Measurements from ENCODE around the gene MAP2K6.

GRCh38 chr17:69525920-69526841 lies 111.7 kb downstream of the MAP2K6 start:
- peak; percentile 100 for TF ChIP-seq CTCF (conservative IDR thresholded peaks at IDR 0.05; ENCODE audit: low read length)
- no peak for TF ChIP-seq EZH2phosphoT487 (IDR thresholded peaks at IDR 0.05; ENCODE audit: borderline replicate concordance, low read depth, low read length)

Data from OCI-LY7 (cell line).